ENCODE data around the gene LKAAEAR1. TPM values are rescaled to one million over a fixed set of nuclear protein-coding genes. Genes with fewer than 3 reads are reported as not detected.
A peak's percentile ranks its signal among the peaks of the same experiment; 100 is the strongest.
"Not testable (repeated sequence)": the region's sequence is repeated elsewhere in the genome, so short reads cannot be mapped to it uniquely, and the experiment has no call there.

LKAAEAR1 gene
- total RNA-seq, 2 donors from 2014 or later: not detected

- ATAC-seq: no peak
- no peak for DNase-seq (ENCODE audit: low spot score in 2 of 2)
- Mint-ChIP-seq H3K36me3 (no peaks in the 10 kb centered on the region), H3K27ac (no peak overlapping the region), H3K9me3 (no peaks in the 10 kb centered on the region)
Measured at GRCh38 chr20:64091340-64091739, 7.1 kb upstream of the LKAAEAR1 start.

GRCh38 chr20:64090165-64090564, 6.0 kb upstream of the LKAAEAR1 start:
- no peak overlapping the region for H3K27ac Mint-ChIP-seq

GRCh38 chr20:64088586-64088985, 4.4 kb upstream of the LKAAEAR1 start:
- not testable (repeated sequence) for H3K9me3 Mint-ChIP-seq; H3K27ac Mint-ChIP-seq; H3K36me3 Mint-ChIP-seq; DNase-seq (ENCODE audit: low spot score in 2 of 2); ATAC-seq

More at GRCh38 chr20:64090165-64090564, 6.0 kb upstream of the LKAAEAR1 start:
- H3K36me3 Mint-ChIP-seq: no peaks in the 10 kb centered on the region
- ATAC-seq (no peak), DNase-seq (ENCODE audit: low spot score in 2 of 2) (no peak)
- H3K9me3 Mint-ChIP-seq: no peaks in the 10 kb centered on the region

GRCh38 chr20:64087226-64087825, 3.1 kb upstream of the LKAAEAR1 start:
- not testable (repeated sequence) for DNase-seq (ENCODE audit: low spot score in 2 of 2); ATAC-seq; H3K27ac Mint-ChIP-seq; H3K36me3 Mint-ChIP-seq; H3K9me3 Mint-ChIP-seq

- ATAC-seq (no peak), DNase-seq (ENCODE audit: low spot score in 2 of 2) (no peak)
- Mint-ChIP-seq H3K27ac (no peak overlapping the region), H3K9me3 (no peaks in the 10 kb centered on the region), H3K36me3 (no peaks in the 10 kb centered on the region)
Measured at GRCh38 chr20:64086801-64087200, 2.6 kb upstream of the LKAAEAR1 start.

- DNase-seq (ENCODE audit: low spot score in 2 of 2) (no peak), ATAC-seq (no peak)
- Mint-ChIP-seq H3K36me3 (no peaks in the 10 kb centered on the region), H3K27ac (no peak overlapping the region), H3K9me3 (no peaks in the 10 kb centered on the region)
Measured at GRCh38 chr20:64084685-64085152, 521 bp upstream of the LKAAEAR1 start.

GRCh38 chr20:64083378-64083803, 807 bp downstream of the LKAAEAR1 start:
- H3K27ac Mint-ChIP-seq: no peak overlapping the region
- H3K9me3 Mint-ChIP-seq: no peaks in the 10 kb centered on the region
- ATAC-seq (peak; percentile 55 to 61), DNase-seq (ENCODE audit: low spot score in 2 of 2) (peak in 1 of 2 donors; percentile 74)
- peaks cover 5 to 7% of the 10 kb centered on the region in 2 donors for H3K36me3 Mint-ChIP-seq

GRCh38 chr20:64082820-64083377, 1.3 kb downstream of the LKAAEAR1 start:
- no peak for DNase-seq (ENCODE audit: low spot score in 2 of 2)
- Mint-ChIP-seq H3K9me3 (no peaks in the 10 kb centered on the region), H3K36me3 (peaks cover 5 to 7% of the 10 kb centered on the region in 2 donors), H3K27ac (no peak overlapping the region)
- no peak for ATAC-seq

- no peak for DNase-seq (ENCODE audit: low spot score in 2 of 2)
- Mint-ChIP-seq H3K27ac (no peak overlapping the region), H3K9me3 (no peaks in the 10 kb centered on the region), H3K36me3 (peaks cover 5 to 7% of the 10 kb centered on the region in 2 donors)
- ATAC-seq: no peak
Measured at GRCh38 chr20:64082126-64082731, 2.0 kb downstream of the LKAAEAR1 start.

GRCh38 chr20:64081624-64081964, 2.6 kb downstream of the LKAAEAR1 start:
- H3K9me3 Mint-ChIP-seq: no peaks in the 10 kb centered on the region
- ATAC-seq (no peak), DNase-seq (ENCODE audit: low spot score in 2 of 2) (no peak)
- peaks cover 5 to 7% of the 10 kb centered on the region in 2 donors for H3K36me3 Mint-ChIP-seq
- no peak overlapping the region for H3K27ac Mint-ChIP-seq

- no peak for ATAC-seq
- H3K9me3 Mint-ChIP-seq: no peaks in the 10 kb centered on the region
- DNase-seq (ENCODE audit: low spot score in 2 of 2): no peak
- H3K36me3 Mint-ChIP-seq: peaks cover 5 to 7% of the 10 kb centered on the region in 2 donors
- no peak overlapping the region for H3K27ac Mint-ChIP-seq
Measured at GRCh38 chr20:64080813-64081623, 3.2 kb downstream of the LKAAEAR1 start.

- DNase-seq (ENCODE audit: low spot score in 2 of 2) (no peak), ATAC-seq (peak in 1 of 2 donors; percentile 6)
- H3K27ac Mint-ChIP-seq: peak within 1 kb of the TSS; percentile 74 to 90
Measured at GRCh38 chr20:64080013-64080812, 4.0 kb downstream of the LKAAEAR1 start, which contains the start of gene OPRL1. Gene OPRL1, plus strand, starts transcription at chr20:64080082. Its CDS starts 12,639 bp downstream, at chr20:64092721.

GRCh38 chr20:64079273-64080012, 4.8 kb downstream of the LKAAEAR1 start, which contains the start of gene RGS19:
Gene RGS19, minus strand, starts transcription at chr20:64079518. Its CDS starts 2,632 bp downstream, at chr20:64076886.
- Mint-ChIP-seq H3K9me3 (no peaks in the 10 kb centered on the region), H3K36me3 (peaks cover 5 to 7% of the 10 kb centered on the region in 2 donors), H3K27ac (peak within 1 kb of the TSS; percentile 74 to 90)
- DNase-seq (ENCODE audit: low spot score in 2 of 2) (peak; percentile 70 to 84), ATAC-seq (peak; percentile 58 to 64)

More at GRCh38 chr20:64080013-64080812, 4.0 kb downstream of the LKAAEAR1 start, which contains the start of gene OPRL1:
- peaks cover 5 to 7% of the 10 kb centered on the region in 2 donors for H3K36me3 Mint-ChIP-seq
- no peaks in the 10 kb centered on the region for H3K9me3 Mint-ChIP-seq

GRCh38 chr20:64078934-64079272, 5.3 kb downstream of the LKAAEAR1 start:
- Mint-ChIP-seq H3K9me3 (no peaks in the 10 kb centered on the region), H3K36me3 (peaks cover 5 to 7% of the 10 kb centered on the region in 2 donors), H3K27ac (peak overlapping the region; percentile 74 to 90)
- no peak for DNase-seq (ENCODE audit: low spot score in 2 of 2)
- no peak for ATAC-seq

GRCh38 chr20:64077876-64078551, 6.2 kb downstream of the LKAAEAR1 start:
- ATAC-seq: peak; percentile 34 to 44
- Mint-ChIP-seq H3K27ac (peak overlapping the region; percentile 84 to 90), H3K9me3 (no peaks in the 10 kb centered on the region), H3K36me3 (peaks cover 5 to 7% of the 10 kb centered on the region in 2 donors)
- DNase-seq (ENCODE audit: low spot score in 2 of 2): no peak
